ENCODE measurements around the gene MAP3K21. TPM values are rescaled to one million over a fixed set of nuclear protein-coding genes. Genes with fewer than 3 reads are reported as not detected.

Gene MAP3K21
- total RNA-seq, 1 donor from 2014 or later, result 2.4 TPM

GRCh38 chr1:233354983-233355382 lies 27.5 kb downstream of the MAP3K21 start:
- no peaks in the 10 kb centered on the region for H3K9me3 Mint-ChIP-seq
- H3K27ac Mint-ChIP-seq, result no peak overlapping the region
- intact Hi-C loops (cut with micrococcal nuclease), result no loop called here
- H3K4me3 Mint-ChIP-seq (ENCODE audit: low read depth), result no peak overlapping the region
- H3K36me3 Mint-ChIP-seq (ENCODE audit: low read depth), result no peaks in the 10 kb centered on the region
- H3K4me1 Mint-ChIP-seq (ENCODE audit: low read depth), result no peaks in the 10 kb centered on the region
- H3K27me3 Mint-ChIP-seq (ENCODE audit: low read depth), result peaks cover 3% of the 10 kb centered on the region
- DNase-seq (ENCODE audit: low spot score), result no peak

- Mint-ChIP-seq H3K4me1 (ENCODE audit: low read depth) (no peaks in the 10 kb centered on the region), H3K4me3 (ENCODE audit: low read depth) (no peak overlapping the region), H3K9me3 (no peaks in the 10 kb centered on the region), H3K27ac (no peak overlapping the region), H3K36me3 (ENCODE audit: low read depth) (no peaks in the 10 kb centered on the region), H3K27me3 (ENCODE audit: low read depth) (peaks cover 3% of the 10 kb centered on the region)
- no peak for DNase-seq (ENCODE audit: low spot score)
- intact Hi-C loops (cut with micrococcal nuclease), result no loop called here
Measured at GRCh38 chr1:233355841-233356704, 28.5 kb downstream of the MAP3K21 start.

GRCh38 chr1:233356705-233356987 lies 29.1 kb downstream of the MAP3K21 start:
- H3K36me3 Mint-ChIP-seq (ENCODE audit: low read depth), result no peaks in the 10 kb centered on the region
- no peak overlapping the region for H3K4me3 Mint-ChIP-seq (ENCODE audit: low read depth)
- H3K9me3 Mint-ChIP-seq, result no peaks in the 10 kb centered on the region
- no peak for DNase-seq (ENCODE audit: low spot score)
- intact Hi-C loops (cut with micrococcal nuclease), result no loop called here
- no peak overlapping the region for H3K27ac Mint-ChIP-seq
- peaks cover 3% of the 10 kb centered on the region for H3K27me3 Mint-ChIP-seq (ENCODE audit: low read depth)
- no peaks in the 10 kb centered on the region for H3K4me1 Mint-ChIP-seq (ENCODE audit: low read depth)

- no peak overlapping the region for H3K27ac Mint-ChIP-seq
- intact Hi-C loops (cut with micrococcal nuclease), result no loop called here
- H3K9me3 Mint-ChIP-seq, result no peaks in the 10 kb centered on the region
- H3K4me1 Mint-ChIP-seq (ENCODE audit: low read depth), result no peaks in the 10 kb centered on the region
- peaks cover 2% of the 10 kb centered on the region for H3K27me3 Mint-ChIP-seq (ENCODE audit: low read depth)
- no peak overlapping the region for H3K4me3 Mint-ChIP-seq (ENCODE audit: low read depth)
- H3K36me3 Mint-ChIP-seq (ENCODE audit: low read depth), result no peaks in the 10 kb centered on the region
- DNase-seq (ENCODE audit: low spot score), result no peak
Measured at GRCh38 chr1:233357595-233358397, 30.3 kb downstream of the MAP3K21 start.

GRCh38 chr1:233359431-233359830 lies 31.9 kb downstream of the MAP3K21 start:
- no peaks in the 10 kb centered on the region for H3K9me3 Mint-ChIP-seq
- H3K27ac Mint-ChIP-seq, result no peak overlapping the region
- H3K27me3 Mint-ChIP-seq (ENCODE audit: low read depth), result no peaks in the 10 kb centered on the region
- H3K36me3 Mint-ChIP-seq (ENCODE audit: low read depth), result no peaks in the 10 kb centered on the region
- intact Hi-C loops (cut with micrococcal nuclease), result no loop called here
- no peaks in the 10 kb centered on the region for H3K4me1 Mint-ChIP-seq (ENCODE audit: low read depth)
- H3K4me3 Mint-ChIP-seq (ENCODE audit: low read depth), result no peak overlapping the region
- DNase-seq (ENCODE audit: low spot score), result no peak

GRCh38 chr1:233359905-233360304 lies 32.4 kb downstream of the MAP3K21 start:
- Mint-ChIP-seq H3K27me3 (ENCODE audit: low read depth) (no peaks in the 10 kb centered on the region), H3K4me3 (ENCODE audit: low read depth) (no peak overlapping the region), H3K36me3 (ENCODE audit: low read depth) (no peaks in the 10 kb centered on the region), H3K4me1 (ENCODE audit: low read depth) (no peaks in the 10 kb centered on the region), H3K27ac (no peak overlapping the region), H3K9me3 (no peaks in the 10 kb centered on the region)
- intact Hi-C loops (cut with micrococcal nuclease), result no loop called here
- no peak for DNase-seq (ENCODE audit: low spot score)

GRCh38 chr1:233360525-233361102 lies 33.1 kb downstream of the MAP3K21 start:
- Mint-ChIP-seq H3K27me3 (ENCODE audit: low read depth) (no peaks in the 10 kb centered on the region), H3K36me3 (ENCODE audit: low read depth) (no peaks in the 10 kb centered on the region), H3K4me3 (ENCODE audit: low read depth) (no peak overlapping the region), H3K9me3 (no peaks in the 10 kb centered on the region), H3K27ac (no peak overlapping the region), H3K4me1 (ENCODE audit: low read depth) (no peaks in the 10 kb centered on the region)
- DNase-seq (ENCODE audit: low spot score), result no peak
- intact Hi-C loops (cut with micrococcal nuclease), result no loop called here

GRCh38 chr1:233361876-233362275 lies 34.4 kb downstream of the MAP3K21 start:
- no peak overlapping the region for H3K27ac Mint-ChIP-seq
- no peak overlapping the region for H3K4me3 Mint-ChIP-seq (ENCODE audit: low read depth)
- H3K36me3 Mint-ChIP-seq (ENCODE audit: low read depth), result no peaks in the 10 kb centered on the region
- no peaks in the 10 kb centered on the region for H3K27me3 Mint-ChIP-seq (ENCODE audit: low read depth)
- no peaks in the 10 kb centered on the region for H3K4me1 Mint-ChIP-seq (ENCODE audit: low read depth)
- no peak for DNase-seq (ENCODE audit: low spot score)
- H3K9me3 Mint-ChIP-seq, result no peaks in the 10 kb centered on the region
- intact Hi-C loops (cut with micrococcal nuclease), result no loop called here

- Mint-ChIP-seq H3K36me3 (ENCODE audit: low read depth) (no peaks in the 10 kb centered on the region), H3K27ac (no peak overlapping the region), H3K27me3 (ENCODE audit: low read depth) (no peaks in the 10 kb centered on the region), H3K9me3 (no peaks in the 10 kb centered on the region), H3K4me3 (ENCODE audit: low read depth) (no peak overlapping the region), H3K4me1 (ENCODE audit: low read depth) (no peaks in the 10 kb centered on the region)
- no peak for DNase-seq (ENCODE audit: low spot score)
- intact Hi-C loops (cut with micrococcal nuclease), result no loop called here
Measured at GRCh38 chr1:233362743-233363142, 35.2 kb downstream of the MAP3K21 start.

- Mint-ChIP-seq H3K4me3 (ENCODE audit: low read depth) (no peak overlapping the region), H3K9me3 (no peaks in the 10 kb centered on the region), H3K27ac (no peak overlapping the region), H3K36me3 (ENCODE audit: low read depth) (no peaks in the 10 kb centered on the region), H3K27me3 (ENCODE audit: low read depth) (peaks cover 1% of the 10 kb centered on the region), H3K4me1 (ENCODE audit: low read depth) (no peaks in the 10 kb centered on the region)
- DNase-seq (ENCODE audit: low spot score), result no peak
- intact Hi-C loops (cut with micrococcal nuclease), result no loop called here
Measured at GRCh38 chr1:233364026-233364425, 36.5 kb downstream of the MAP3K21 start.

- Mint-ChIP-seq H3K27me3 (ENCODE audit: low read depth) (peaks cover 1% of the 10 kb centered on the region), H3K36me3 (ENCODE audit: low read depth) (no peaks in the 10 kb centered on the region), H3K4me3 (ENCODE audit: low read depth) (no peak overlapping the region), H3K4me1 (ENCODE audit: low read depth) (no peaks in the 10 kb centered on the region), H3K27ac (no peak overlapping the region), H3K9me3 (no peaks in the 10 kb centered on the region)
- intact Hi-C loops (cut with micrococcal nuclease), result no loop called here
- no peak for DNase-seq (ENCODE audit: low spot score)
Measured at GRCh38 chr1:233364695-233365539, 37.4 kb downstream of the MAP3K21 start.

- H3K27ac Mint-ChIP-seq, result no peak overlapping the region
- intact Hi-C loops (cut with micrococcal nuclease), result no loop called here
- H3K9me3 Mint-ChIP-seq, result no peaks in the 10 kb centered on the region
- H3K36me3 Mint-ChIP-seq (ENCODE audit: low read depth), result no peaks in the 10 kb centered on the region
- H3K4me1 Mint-ChIP-seq (ENCODE audit: low read depth), result no peaks in the 10 kb centered on the region
- H3K4me3 Mint-ChIP-seq (ENCODE audit: low read depth), result no peak overlapping the region
- H3K27me3 Mint-ChIP-seq (ENCODE audit: low read depth), result peaks cover 4% of the 10 kb centered on the region
- no peak for DNase-seq (ENCODE audit: low spot score)
Measured at GRCh38 chr1:233366575-233366974, 39.1 kb downstream of the MAP3K21 start.
